Measurements from ENCODE around the gene RNF44.
"Not testable (repeated sequence)": the region's sequence is repeated elsewhere in the genome, so short reads cannot be mapped to it uniquely, and the experiment has no call there.

Gene RNF44

GRCh38 chr5:176550937-176551336 lies 13.7 kb upstream of the RNF44 start:
- not testable (repeated sequence) for DNase-seq

- DNase-seq = no peak
These were observed 13.2 kb upstream of the RNF44 start for GRCh38 chr5:176550275-176550831.

- no peak for DNase-seq
These were observed 12.7 kb upstream of the RNF44 start for GRCh38 chr5:176549871-176550270.

- DNase-seq = no peak
These were observed 11.8 kb upstream of the RNF44 start, which contains the start of gene CDHR2 for GRCh38 chr5:176548967-176549444. TSS of gene CDHR2 (plus strand) at chr5:176549342. CDS start at chr5:176565353, 16,011 bp downstream.

GRCh38 chr5:176547802-176548201 lies 10.6 kb upstream of the RNF44 start:
- no peak for DNase-seq

GRCh38 chr5:176545737-176546509 lies 8.7 kb upstream of the RNF44 start:
- DNase-seq = no peak

GRCh38 chr5:176545388-176545736 lies 8.2 kb upstream of the RNF44 start:
- no peak for DNase-seq

- peak; percentile 15 to 51 for DNase-seq
These were observed 6.4 kb upstream of the RNF44 start for GRCh38 chr5:176543428-176544182.

GRCh38 chr5:176542596-176543427 lies 5.6 kb upstream of the RNF44 start:
- no peak for DNase-seq

- DNase-seq = no peak
These were observed 5.0 kb upstream of the RNF44 start for GRCh38 chr5:176542135-176542595.

GRCh38 chr5:176541338-176542134 lies 4.3 kb upstream of the RNF44 start:
- DNase-seq = no peak

GRCh38 chr5:176540956-176541337 lies 3.7 kb upstream of the RNF44 start:
- no peak for DNase-seq

GRCh38 chr5:176540476-176540899 lies 3.3 kb upstream of the RNF44 start:
- DNase-seq = no peak

- no peak for DNase-seq
These were observed 1.8 kb upstream of the RNF44 start for GRCh38 chr5:176538989-176539384.

GRCh38 chr5:176538230-176538988 lies 1.2 kb upstream of the RNF44 start:
- no peak for DNase-seq

GRCh38 chr5:176537554-176538229 lies 490 bp upstream of the RNF44 start:
- peak; percentile 98 to 100 for DNase-seq

GRCh38 chr5:176536132-176536901 lies 885 bp downstream of the RNF44 start:
- peak; percentile 57 to 73 for DNase-seq

- DNase-seq = no peak
These were observed 1.5 kb downstream of the RNF44 start for GRCh38 chr5:176535664-176536131.

- no peak for DNase-seq
These were observed 2.0 kb downstream of the RNF44 start for GRCh38 chr5:176535101-176535663.

Data from hippocampal formation (tissue), 2 donors.